Activated T-helper 9 cell treated with anti-CD3 and anti-CD28 coated beads, Interleukin-2, amount 50 U/mL, for 16 hours (primary cell): Measurements from ENCODE around the gene TCF7L1.
"Not testable (repeated sequence)": the region's sequence is repeated elsewhere in the genome, so short reads cannot be mapped to it uniquely, and the experiment has no call there.

ENCODE experiments used
- DNase-seq: peaks from one replicate; pipeline ENCODE4 v3.0.0-alpha.2; 2020; ENCODE audit warnings: low read depth

The TCF7L1 gene

GRCh38 chr2:85132397-85132796, 795 bp upstream of the TCF7L1 start:
- DNase-seq, result no peak

- DNase-seq, result no peak
These were observed 611 bp downstream of the TCF7L1 start for GRCh38 chr2:85133751-85134254.

- DNase-seq, result no peak
These were observed 1.2 kb downstream of the TCF7L1 start for GRCh38 chr2:85134255-85134895.

GRCh38 chr2:85134896-85135659, 1.9 kb downstream of the TCF7L1 start:
- no peak for DNase-seq

- no peak for DNase-seq
These were observed 2.4 kb downstream of the TCF7L1 start for GRCh38 chr2:85135660-85135914.

GRCh38 chr2:85137156-85137555, 4.0 kb downstream of the TCF7L1 start:
- no peak for DNase-seq

GRCh38 chr2:85143463-85144082, 10.4 kb downstream of the TCF7L1 start:
- no peak for DNase-seq

GRCh38 chr2:85145116-85145820, 12.1 kb downstream of the TCF7L1 start:
- DNase-seq, result no peak

GRCh38 chr2:85148190-85148589, 15.0 kb downstream of the TCF7L1 start:
- no peak for DNase-seq

GRCh38 chr2:85151026-85151425, 17.8 kb downstream of the TCF7L1 start:
- no peak for DNase-seq

- no peak for DNase-seq
These were observed 19.7 kb downstream of the TCF7L1 start for GRCh38 chr2:85152895-85153294.

- no peak for DNase-seq
These were observed 21.0 kb downstream of the TCF7L1 start for GRCh38 chr2:85154048-85154753.

GRCh38 chr2:85155082-85155481, 21.9 kb downstream of the TCF7L1 start:
- DNase-seq, result not testable (repeated sequence)

GRCh38 chr2:85156153-85156552, 23.0 kb downstream of the TCF7L1 start:
- DNase-seq, result no peak

- no peak for DNase-seq
These were observed 23.4 kb downstream of the TCF7L1 start for GRCh38 chr2:85156619-85157018.

- no peak for DNase-seq
These were observed 24.2 kb downstream of the TCF7L1 start for GRCh38 chr2:85157345-85157744.

- DNase-seq, result no peak
These were observed 25.5 kb downstream of the TCF7L1 start for GRCh38 chr2:85158559-85159273.

- no peak for DNase-seq
These were observed 26.4 kb downstream of the TCF7L1 start for GRCh38 chr2:85159589-85159988.

GRCh38 chr2:85160966-85161960, 28.1 kb downstream of the TCF7L1 start:
- DNase-seq, result no peak

- DNase-seq, result no peak
These were observed 29.6 kb downstream of the TCF7L1 start for GRCh38 chr2:85162746-85163301.
